Suppressor macrophage treated with lipopolysaccharide for 1 hour (primary cell): ENCODE data around the gene USP27X.

Experiments used
- DNase-seq, 3 donors: peaks; one replicate each; pipeline ENCODE4 v3.0.0-alpha.2; 2020 to 2022

Gene USP27X

DNA sequence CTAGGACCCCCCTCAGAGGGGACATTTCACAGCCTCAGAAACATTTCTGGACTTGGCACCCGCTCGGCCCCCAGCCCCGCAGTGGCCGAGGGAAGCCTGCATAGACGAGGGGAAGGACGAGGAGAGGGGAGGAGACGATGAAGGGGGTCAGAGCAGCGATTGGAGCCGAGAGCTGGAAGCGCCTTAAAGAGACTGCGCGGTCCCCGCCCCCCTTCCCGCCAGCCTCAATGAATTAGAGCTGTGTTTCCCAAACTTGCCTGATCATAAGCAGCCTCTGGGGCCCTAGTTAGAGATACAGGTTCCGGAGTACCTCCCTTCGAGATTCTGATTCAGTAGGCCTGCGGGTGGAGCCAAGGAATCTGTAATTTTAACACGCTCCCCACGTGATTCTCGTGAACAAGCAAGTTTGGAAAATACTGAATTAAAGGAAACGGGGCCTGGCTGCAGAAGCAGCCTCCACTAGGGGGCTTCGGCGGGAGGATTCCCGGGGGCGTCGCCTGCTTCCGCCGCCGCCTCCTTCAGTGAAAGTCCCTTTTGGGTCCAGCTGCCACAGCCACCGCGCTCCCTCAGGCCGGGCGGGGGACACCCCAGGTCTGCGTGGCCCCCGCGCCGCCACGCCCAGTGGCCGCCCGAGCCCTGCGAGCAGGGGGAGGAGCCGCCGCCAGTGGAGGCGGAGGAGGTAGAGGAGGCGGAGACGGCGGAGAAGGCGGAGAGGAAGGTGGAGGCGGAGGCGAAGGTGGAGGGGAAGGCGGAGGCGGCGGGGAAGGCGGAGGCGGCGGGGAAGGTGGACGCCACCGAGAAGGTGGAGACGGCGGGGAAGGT is at the start of gene USP27X:
Gene USP27X (plus strand): TSS at position 651 of the 822 bp plus-strand sequence. CDS start 824 bp downstream, outside the sequence.
- peak; percentile 84 to 89 (median 87) for DNase-seq

DNA sequence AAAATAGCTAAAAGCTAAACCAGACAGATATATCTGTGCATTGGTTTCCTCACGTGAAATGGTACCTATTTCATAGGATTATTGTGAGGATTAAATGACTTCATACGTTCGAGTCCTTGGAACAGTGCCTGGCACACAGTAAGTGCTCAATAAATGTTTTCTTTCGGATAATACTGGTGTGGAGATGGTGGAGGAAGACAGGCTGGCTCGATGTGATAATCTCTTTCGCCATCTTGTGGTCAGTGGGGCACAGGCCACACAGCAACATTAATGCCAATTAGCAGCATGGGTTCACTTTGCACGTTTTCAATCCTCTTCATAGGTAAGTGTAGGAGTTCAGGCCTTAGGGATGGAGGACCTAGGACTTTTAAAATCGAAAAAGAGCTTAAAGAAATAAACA is 40.9 kb upstream of the USP27X start:
- peak; percentile 25 to 39 (median 34) for DNase-seq

DNA sequence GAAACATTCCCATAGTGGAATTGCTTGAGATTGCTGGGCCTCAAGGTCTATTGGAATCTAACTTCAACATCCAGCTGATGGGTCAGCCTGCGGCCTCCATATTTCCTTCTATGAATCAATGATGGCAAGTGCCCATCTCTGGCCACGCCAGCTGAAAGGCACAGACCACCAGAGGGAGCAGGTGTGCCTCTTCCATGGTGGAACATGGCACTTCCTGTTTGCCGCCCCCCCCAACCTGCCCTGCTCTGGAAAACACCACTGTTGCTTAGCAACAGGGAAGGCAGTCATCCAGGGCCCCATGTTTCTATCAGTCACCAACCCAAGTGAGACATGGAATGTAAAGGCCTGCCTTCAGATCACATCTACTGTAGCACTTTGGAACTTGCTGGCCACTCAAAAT is 38.6 kb upstream of the USP27X start:
- peak; percentile 57 to 69 (median 57) for DNase-seq

DNA sequence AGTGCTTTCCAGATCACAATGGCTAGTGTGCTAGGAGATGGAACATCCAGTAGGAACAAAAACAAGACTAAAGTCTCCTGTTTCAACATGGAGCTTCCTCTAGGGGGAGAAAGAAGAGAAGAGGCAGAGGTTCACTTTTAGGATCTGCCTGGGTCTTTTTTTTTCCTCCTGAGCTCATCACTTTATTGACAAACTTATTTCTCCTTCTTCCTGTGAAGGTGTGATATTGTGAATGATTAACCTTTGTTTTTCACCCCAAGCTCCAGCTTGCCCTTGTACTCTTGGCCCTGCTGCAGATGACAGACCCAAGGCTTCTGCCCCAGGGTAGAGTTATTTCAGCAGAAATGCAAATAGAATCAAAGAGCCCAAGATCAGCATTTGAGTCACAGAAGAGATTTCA is 36.7 kb upstream of the USP27X start:
- DNase-seq = no peak

DNA sequence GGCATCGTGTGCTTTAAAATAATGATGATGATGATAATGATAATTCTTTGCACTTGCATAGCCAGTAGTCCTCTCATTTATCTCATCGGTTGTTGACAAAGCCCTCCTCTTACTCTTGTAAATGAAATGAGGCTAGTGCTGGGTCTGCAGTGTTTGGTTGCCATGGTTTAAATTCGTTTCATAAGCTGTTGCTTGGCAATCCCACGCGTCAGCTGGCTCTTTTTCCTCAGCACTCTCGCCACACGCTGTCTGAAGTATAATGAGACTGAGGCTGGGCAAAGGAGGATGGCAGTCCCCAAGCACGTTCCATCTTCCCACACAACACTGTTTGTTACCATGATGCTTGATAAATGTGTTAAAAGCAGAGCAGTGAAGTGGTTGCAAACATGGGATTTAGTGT is 34.7 kb upstream of the USP27X start:
- DNase-seq = no peak

DNA sequence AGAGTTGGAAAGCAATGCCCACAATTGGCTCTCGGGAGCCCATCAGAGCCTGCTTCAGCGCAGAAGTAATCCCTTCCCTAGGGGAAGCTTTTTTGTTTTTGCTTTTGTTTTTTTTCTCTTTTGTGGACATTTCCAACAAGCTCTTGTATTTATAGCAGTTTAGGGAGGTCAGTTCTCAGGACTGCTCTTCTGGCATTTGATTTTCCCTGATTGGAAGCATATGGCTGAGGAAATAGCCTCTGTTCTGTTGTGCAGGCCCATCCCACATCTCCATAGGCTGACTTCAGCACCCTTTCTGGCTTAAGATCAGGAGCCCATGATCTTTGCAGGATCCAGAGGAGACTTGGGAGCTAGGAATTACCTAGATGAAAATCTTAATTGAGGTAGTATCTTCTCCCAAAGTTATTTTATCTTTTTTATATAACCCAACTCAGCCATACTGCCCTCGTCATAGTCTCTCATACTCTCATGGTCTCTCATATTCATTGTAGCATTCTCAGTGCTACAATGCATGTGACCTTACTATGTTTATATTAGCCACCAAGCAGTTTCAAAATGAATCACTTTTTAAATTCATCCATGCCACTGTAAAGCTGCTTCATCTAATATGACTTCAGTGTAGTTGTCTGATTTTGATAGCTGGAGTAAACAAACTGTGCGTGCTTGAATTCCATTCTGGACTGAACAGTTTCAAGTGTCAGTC is 33.4 kb upstream of the USP27X start:
- no peak for DNase-seq

DNA sequence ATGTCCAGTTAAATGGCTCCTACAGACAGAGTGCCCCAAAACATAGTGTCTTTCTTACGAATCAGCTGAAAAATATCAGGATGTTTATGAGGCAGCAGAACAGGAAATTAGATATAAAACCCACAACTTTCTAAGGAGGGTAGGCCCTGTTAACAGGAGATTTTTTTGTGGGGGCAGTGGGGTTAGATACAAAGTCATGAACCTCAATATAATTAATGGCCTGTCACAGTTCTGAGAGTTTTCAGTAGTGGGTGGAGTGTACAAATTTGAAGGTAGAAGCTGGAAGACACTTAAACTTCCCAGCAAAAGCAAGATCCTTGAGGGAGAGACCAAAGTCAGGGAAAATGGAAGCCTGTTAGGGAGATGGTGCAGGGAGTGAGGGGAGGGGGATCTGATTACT is 32.8 kb upstream of the USP27X start:
- no peak for DNase-seq

DNA sequence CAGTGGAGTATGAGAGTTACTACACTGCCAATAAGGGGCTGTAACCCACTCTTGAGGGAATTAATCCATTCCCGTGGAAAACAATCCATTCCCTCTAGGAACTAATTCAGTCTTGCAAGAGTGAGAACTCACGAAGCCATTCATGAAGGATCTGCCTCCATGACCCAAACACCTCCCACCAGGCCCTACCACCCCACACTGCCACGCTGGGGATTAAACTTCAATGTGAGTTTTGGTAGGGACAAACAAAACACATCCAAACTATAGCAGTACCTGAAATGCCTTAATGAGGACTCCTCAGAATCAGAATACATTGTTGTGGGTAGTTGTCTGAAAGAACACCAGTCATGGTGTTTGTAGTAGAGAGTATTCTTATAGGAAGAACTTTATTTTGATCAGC is 31.0 kb upstream of the USP27X start:
- no peak for DNase-seq

DNA sequence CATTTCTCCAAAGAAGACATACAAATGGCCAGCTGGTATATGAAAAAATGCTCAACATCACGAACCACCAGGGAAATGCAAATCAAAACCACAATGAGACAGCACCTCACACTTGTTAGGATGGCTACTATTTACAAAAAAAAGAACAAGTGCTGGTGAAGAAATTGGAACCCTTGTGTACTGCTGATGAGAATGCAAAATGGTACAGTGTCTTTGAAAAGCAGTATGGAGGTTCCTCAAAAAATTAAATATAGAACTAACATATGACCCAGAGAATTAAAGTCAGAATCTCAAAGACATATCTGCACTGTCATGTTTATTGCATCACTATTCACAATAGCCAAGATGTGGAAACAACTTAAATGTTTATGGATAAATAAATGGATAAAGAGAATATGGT is 29.3 kb upstream of the USP27X start:
- peak in 1 of 3 donors; percentile 13 for DNase-seq

DNA sequence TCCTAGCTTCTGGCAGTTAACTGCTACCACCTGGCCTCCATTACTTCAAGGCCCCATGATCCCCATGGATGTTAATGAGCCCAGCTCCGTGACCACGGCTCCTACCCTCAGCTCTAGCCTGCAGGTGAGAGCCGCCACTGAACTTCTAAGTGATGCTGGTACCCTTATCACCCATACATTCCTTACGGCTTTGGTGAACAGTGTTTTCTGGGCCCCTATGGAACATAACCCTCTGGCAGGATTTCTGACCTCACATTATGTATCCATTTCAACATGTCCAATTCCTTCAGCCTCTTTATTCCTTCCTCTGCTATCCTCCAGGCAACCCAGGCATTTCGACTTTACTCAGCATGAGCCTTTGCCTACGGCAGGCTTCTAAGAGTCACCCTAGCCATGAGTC is 25.6 kb upstream of the USP27X start:
- no peak for DNase-seq

DNA sequence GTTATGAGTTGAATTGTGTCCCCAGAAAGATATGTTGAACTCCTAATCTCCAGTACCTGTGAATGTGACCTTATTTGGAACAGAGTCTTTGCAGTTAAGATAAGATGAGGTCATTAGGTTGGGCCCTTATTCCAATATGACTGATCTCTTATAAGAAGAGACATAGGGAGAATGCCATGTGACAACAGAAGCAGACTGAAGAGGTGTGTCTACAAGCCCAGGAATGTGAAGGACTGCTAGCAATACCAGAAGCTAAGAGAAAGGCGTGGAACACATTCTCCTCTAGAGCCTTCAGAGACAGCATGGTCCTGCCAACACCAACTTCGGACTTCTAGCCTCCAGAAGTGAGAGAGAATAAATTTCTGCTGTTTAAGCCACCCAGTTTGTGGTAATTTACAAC is 22.5 kb upstream of the USP27X start:
- no peak for DNase-seq

DNA sequence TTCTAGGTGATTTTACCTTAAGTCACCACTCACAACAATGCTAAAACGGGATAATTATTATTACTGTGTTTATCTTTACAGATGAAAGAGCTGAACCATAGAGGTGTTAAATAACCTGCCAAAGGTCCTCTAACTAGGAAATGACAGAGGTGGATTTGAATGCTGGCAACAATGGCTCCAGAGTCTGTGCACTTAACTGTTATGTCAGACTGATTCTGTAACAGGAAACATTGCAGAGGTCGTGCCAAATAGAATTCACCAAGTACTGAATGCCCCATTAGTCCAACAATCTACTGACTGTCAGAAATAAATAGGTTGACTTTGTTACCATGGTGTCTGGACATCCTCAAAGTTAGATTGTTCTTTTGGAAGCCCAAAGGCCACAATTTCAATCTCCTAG is 20.9 kb upstream of the USP27X start:
- DNase-seq = no peak

DNA sequence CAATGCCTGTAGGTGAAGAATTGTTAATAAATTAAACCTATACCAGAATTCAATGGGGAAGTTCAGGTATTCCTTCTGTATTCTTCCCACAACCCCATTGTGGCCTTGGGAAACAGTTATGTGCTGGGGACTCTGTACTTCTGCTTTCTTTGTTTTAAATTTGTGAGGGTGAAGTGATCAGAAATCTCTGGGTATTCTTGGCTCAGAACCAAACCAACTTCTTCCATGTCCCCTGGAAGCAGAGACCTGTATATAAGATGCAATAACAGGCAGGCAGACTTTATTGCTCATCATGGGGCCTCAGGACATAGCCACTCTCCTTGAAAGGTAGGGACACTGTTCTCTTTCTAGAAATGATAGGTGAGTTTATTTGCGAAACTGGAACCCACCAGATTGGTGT is 19.8 kb upstream of the USP27X start:
- DNase-seq = no peak

DNA sequence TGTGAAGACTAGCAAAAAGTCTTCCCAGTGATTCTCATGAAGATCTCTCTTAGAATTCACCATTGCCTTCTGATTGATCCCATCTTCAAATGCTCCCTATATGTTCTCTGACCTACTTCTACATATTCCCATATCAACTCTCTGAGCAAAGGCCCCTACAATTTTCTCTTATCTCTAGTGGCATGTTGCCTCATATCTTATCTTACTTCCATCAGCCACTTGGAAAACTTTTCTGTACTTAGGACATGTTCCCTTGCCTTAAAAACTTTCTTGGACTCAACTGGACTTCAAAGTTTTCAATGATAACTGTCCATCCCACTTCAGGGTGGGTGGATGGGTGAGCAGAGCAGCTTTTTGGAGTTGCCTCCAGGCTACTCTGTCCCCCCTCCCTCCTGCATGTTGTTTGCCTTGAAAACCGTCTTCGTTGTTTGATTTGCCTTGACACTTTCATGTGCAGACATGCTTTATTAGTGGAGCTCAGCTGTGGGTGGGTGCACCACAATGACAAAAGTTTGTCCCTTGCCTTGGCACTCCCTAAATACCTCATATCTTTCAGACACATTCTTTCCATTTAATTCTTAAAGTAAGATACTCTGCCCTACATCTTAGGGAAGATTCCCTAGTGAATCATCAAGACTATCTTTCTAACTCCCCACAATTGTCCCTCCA is 18.3 kb upstream of the USP27X start:
- no peak for DNase-seq

DNA sequence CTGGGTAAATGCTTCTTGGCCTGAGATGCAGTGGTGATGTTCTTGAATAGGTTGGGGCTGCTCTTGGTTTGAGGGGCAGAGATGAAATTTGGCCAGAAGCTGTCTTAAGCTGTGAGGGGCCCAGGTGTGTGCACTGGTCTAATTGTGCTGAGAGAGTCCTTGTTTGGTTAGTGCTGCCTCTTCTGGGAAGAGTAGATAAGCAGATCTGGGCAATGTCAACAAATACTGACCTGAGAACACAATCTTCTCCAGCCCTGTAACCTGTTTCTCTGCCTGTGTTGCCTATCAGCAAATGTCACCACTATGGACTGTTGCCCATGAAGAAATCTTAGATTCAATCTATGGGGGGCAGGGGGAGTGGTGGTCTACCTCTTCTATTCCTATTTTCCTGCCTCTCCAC is 17.2 kb upstream of the USP27X start:
- DNase-seq = no peak

DNA sequence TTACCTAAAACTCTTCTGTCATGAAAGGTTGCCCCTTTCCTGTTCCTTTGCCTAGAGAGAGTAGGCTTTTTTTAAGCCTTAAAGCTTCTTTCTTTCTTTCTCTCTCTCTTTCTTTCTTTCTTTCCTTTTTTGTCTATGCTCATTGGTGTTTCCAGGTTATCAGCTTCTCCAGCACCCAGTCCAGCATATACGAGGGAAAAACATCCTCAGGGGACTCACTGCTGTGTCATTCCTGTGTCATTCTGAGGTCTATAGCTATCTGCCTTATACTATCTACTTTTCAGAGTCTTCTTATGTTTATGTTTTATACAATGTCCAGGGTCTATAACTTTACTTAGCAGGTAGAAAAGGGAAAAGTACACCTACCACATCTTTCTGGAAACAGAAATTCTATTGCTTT is 10.5 kb upstream of the USP27X start:
- no peak for DNase-seq

DNA sequence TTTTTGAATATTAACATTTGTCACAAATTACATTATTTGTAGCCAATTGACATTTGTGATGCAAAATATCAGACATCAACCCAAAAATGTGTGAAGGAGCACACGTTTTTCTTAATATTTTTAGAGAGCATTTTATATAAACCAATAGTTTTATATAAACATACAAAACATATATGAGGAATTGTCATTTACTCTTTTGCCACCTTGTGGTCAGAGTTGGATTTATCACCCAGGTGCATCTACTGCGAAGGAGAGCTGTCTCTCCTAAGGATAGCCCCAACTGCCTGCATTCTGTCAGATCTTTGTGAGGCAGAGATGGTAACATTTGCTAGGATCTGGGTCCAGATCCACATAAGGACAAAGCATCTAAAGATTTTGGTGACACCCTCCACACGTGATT is 2.5 kb upstream of the USP27X start:
- peak; percentile 23 to 27 (median 23) for DNase-seq

DNA sequence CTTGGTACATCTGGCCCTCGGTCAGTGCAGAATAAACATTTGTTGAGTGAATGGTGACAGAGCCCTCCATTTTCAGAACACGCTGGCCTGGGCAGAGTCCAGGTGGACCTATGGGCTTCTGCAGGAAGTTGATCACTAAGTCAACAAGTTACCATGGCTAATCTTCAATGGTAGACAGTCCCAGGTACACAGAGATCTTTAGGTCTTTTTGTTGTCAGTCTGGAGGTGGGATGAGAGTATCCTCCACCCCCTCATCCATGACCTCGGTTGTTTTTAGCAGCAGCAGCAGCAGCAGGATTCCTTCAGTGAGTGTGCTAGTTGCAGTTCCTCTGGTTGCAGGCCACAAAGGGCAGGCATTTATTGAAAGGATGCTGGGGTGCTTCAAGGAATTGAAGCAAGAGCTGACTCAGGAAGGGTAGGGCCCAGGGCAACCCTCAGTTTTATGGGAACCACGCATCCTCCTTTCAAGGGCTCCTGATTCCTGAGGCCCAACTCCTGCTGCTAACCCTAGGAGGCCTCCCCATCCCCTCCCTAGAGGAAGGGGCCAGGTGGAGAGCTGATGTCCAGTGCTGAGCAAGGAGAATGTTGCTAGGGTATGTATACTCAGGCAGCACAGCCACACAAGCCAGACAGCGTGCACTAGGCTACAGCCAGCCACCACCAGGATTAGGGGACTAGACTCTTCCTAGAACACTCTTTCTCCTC is 1.7 kb upstream of the USP27X start:
- DNase-seq = peak in 2 of 3 donors; percentile 5 to 23

DNA sequence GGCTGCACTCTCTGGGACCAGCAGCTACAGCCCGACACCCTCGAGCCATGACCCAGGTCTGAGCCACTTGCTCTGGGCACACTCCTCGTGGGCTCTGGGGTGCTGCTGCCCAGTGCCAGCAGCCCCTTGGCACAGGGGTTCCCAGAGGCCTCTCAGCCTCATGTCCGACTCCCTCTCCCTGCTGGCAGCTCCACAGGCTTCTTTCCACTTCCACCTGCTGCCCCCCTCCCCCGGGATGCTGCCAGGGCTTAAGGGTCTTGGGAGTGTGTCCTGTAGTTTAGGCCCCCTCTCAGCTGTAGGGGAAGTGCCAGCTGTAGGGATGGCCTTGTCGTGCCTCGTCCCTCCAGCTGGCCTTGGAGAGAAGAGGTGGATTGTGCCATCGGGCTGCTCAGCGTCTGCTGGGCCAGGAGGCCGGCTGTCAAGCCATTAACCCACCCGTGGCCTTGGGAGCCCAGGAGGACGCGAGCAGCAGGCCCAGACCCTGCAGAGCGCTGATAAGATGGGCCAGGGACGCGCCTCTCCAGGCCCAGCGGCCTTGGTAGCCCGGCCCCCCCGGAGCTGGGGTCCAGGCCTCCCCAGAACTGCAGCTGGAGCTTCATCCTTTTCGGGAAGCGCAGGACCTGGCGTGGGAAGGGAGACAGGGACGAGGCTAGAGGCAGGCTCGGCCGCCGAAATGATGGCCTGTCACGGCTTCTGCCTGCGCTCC is 1.0 kb upstream of the USP27X start:
- no peak for DNase-seq

DNA sequence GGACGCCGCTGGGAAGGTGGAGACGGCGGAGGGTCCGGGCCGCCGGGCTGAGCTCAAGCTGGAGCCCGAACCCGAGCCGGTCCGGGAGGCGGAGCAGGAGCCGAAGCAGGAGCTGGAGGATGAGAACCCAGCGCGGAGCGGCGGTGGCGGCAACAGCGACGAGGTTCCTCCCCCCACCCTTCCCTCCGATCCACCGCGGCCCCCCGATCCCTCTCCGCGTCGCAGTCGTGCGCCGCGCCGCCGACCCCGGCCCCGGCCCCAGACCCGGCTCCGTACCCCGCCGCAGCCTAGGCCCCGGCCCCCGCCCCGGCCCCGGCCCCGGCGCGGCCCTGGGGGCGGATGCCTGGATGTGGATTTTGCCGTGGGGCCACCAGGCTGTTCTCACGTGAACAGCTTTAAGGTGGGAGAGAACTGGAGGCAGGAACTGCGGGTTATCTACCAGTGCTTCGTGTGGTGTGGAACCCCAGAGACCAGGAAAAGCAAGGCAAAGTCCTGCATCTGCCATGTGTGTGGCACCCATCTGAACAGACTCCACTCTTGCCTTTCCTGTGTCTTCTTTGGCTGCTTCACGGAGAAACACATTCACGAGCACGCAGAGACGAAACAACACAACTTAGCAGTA is 483 bp downstream of the USP27X start:
- no peak for DNase-seq

DNA sequence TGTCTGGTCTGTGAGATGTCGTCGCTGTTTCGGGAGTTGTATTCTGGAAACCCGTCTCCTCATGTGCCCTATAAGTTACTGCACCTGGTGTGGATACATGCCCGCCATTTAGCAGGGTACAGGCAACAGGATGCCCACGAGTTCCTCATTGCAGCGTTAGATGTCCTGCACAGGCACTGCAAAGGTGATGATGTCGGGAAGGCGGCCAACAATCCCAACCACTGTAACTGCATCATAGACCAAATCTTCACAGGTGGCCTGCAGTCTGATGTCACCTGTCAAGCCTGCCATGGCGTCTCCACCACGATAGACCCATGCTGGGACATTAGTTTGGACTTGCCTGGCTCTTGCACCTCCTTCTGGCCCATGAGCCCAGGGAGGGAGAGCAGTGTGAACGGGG is 1.4 kb downstream of the USP27X start:
- no peak for DNase-seq

DNA sequence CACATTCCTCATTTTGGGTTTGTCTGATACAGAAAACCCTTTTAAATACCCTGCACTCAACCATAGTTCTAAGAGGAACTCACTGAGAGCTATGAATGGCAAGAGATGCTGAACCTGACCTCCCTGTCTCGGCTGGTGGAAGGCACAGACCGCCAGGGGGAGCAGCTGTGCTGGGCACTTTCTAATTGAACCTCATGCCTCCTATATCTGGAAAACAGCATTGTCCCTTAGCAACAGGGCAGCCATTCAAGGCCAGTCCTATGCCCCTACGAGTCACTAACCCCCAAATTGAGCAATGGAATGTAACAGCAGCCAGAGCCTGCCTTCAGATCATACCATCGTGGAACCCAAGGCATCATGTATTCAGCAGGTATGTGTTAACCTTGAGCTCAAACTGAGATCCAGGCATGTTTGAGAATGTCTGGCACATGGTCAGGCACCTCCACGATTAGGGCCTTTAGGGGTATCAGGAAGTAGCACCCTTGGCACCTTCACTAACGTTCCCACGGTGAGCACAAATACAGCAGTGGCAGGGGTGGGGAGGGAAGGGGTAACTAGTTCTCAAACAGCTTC is 5.1 kb downstream of the USP27X start:
- DNase-seq = peak; percentile 55 to 80 (median 73)
